K562 (cell line): ENCODE data around the gene NME7. TPM values are rescaled to one million over a fixed set of nuclear protein-coding genes. Genes with fewer than 3 reads are reported as not detected.
"Not testable (repeated sequence)": the region's sequence is repeated elsewhere in the genome, so short reads cannot be mapped to it uniquely, and the experiment has no call there.

ENCODE experiments used
- ATAC-seq: fragments of 200-7000 bp; cut with Tn5 transposase; 3 replicates; pipeline ENCODE4 v1.9.1; 2020; ENCODE audit warnings: moderate library complexity
- BruUV-seq: library from RNA; stranded (reverse); fragments of 400-500 nt; replicated peaks from 2 replicates; lab custom pipeline; 2021; lab: Mats Ljungman, UMichigan
- CTCF ChIA-PET: fragments of 300-600 bp; formaldehyde crosslinking; extraction: SDS; loops from one replicate; lab custom pipeline; 2021; ENCODE audit warnings: low intra/inter-chr PET ratio; lab: Yijun Ruan, JAX
- POLR2A ChIA-PET: fragments of 300-600, 350-650 bp; sonication (Branson Sonifier 250); formaldehyde crosslinking; extraction: SDS; loops from one replicate; lab custom pipeline; 2021; ENCODE audit warnings: antibody characterized with exemption, inconsistent platforms; lab: Yijun Ruan, JAX
- DNase-seq, 4 experiments: peaks; one replicate each; pipeline versions ENCODE4 v3.0.0 to v3.0.0-alpha.2; 2011 to 2018; ENCODE audit warnings: low spot score in 3 of 4, mixed read lengths in 3 of 4; ENCODE audit errors: extremely low read depth in 1 of 4
- FAIRE-seq: peaks from 2 replicates; lab custom pipeline; 2011; peaks lifted over from hg19 to GRCh38; lab: Jason Lieb, UNC
- H2AFZ ChIP-seq: 2 replicates; pipeline ENCODE4 v1.6.0; 2011; ENCODE audit warnings: low read depth, low read length, control low read depth, inconsistent platforms
- H3K27ac ChIP-seq: fragments of 200-600 bp; 3 replicates; pipeline ENCODE4 v1.8.0; 2011; ENCODE audit warnings: low read depth, mild to moderate bottlenecking, control low read depth, inconsistent platforms, low read length, moderate library complexity, mixed read lengths; ENCODE audit errors: extremely low read depth
- H3K27me3 ChIP-seq, 2 experiments: fragments of 300-600 bp in 1 of 2; 2 replicates in 1 of 2; 3 replicates in 1 of 2; pipeline versions ENCODE4 v1.6.0 to v1.8.0; 2011; ENCODE audit warnings: inconsistent platforms in 2 of 2, low read length in 2 of 2, mild to moderate bottlenecking in 1 of 2, mixed read lengths in 1 of 2, moderate library complexity in 1 of 2; ENCODE audit not compliant: control insufficient read depth in 2 of 2, insufficient read depth in 2 of 2
- H3K36me3 ChIP-seq: fragments of 300-600 bp; 3 replicates; pipeline ENCODE4 v1.8.0; 2011; ENCODE audit warnings: mild to moderate bottlenecking, low read length, inconsistent platforms; ENCODE audit not compliant: control insufficient read depth, insufficient read depth
- H3K4me1 ChIP-seq, 2 experiments: fragments of 200-600 bp in 1 of 2; replicated peaks in 1 of 2; 2 replicates in 1 of 2; 3 replicates in 1 of 2; pipeline versions ENCODE4 v1.5.1 to v1.8.0; 2011; ENCODE audit warnings: inconsistent platforms in 2 of 2, low read length in 2 of 2, mild to moderate bottlenecking in 1 of 2, mixed read lengths in 1 of 2, moderate library complexity in 1 of 2; ENCODE audit not compliant: control insufficient read depth in 2 of 2, insufficient read depth in 2 of 2
- H3K4me2 ChIP-seq: 2 replicates; pipeline ENCODE4 v1.6.1; 2011; ENCODE audit warnings: low read length, control low read depth, inconsistent platforms, mixed read lengths; ENCODE audit not compliant: insufficient read depth
- H3K4me3 ChIP-seq: fragments of 200-600 bp; sonication (generic), shearing (Covaris generic); 2 replicates; pipeline ENCODE4 v1.5.1; 2016; ENCODE audit warnings: control low read depth, inconsistent platforms
- H3K79me2 ChIP-seq: fragments of 200-600 bp; 3 replicates; pipeline ENCODE4 v1.8.0; 2011; ENCODE audit warnings: low read length, inconsistent platforms; ENCODE audit not compliant: control insufficient read depth, insufficient read depth
- H3K9ac ChIP-seq, 2 experiments: 2 replicates each; pipeline versions ENCODE4 v1.6.0 to v1.6.1; 2011; ENCODE audit warnings: low read depth in 2 of 2, low read length in 2 of 2, control low read depth in 1 of 2, inconsistent platforms in 1 of 2, mild to moderate bottlenecking in 1 of 2, mixed read lengths in 1 of 2; ENCODE audit not compliant: insufficient read depth in 1 of 2
- H3K9me1 ChIP-seq: one replicate; pipeline ENCODE4 v1.6.0; 2011; ENCODE audit warnings: inconsistent platforms, mild to moderate bottlenecking, low read length, moderate library complexity; ENCODE audit not compliant: control insufficient read depth, insufficient read depth
- H3K9me3 ChIP-seq: replicated peaks from 2 replicates; pipeline ENCODE4 v1.5.1; 2011; ENCODE audit warnings: low read depth, low read length, inconsistent platforms; ENCODE audit not compliant: control insufficient read depth, insufficient read depth
- H4K20me1 ChIP-seq: replicated peaks from 2 replicates; pipeline ENCODE4 v1.6.1; 2011; ENCODE audit warnings: low read length, inconsistent platforms, mixed read lengths; ENCODE audit not compliant: control insufficient read depth, insufficient read depth
- PTTG1 ChIP-seq: fragments of 450-650 bp; IDR thresholded peaks from 2 replicates; pipeline ENCODE4 v1.6.1; 2016; ENCODE audit warnings: low read depth, mild to moderate bottlenecking, missing genetic modification characterization, missing compliant biosample characterization
- SNRNP70 ChIP-seq: fragments of 200-400 bp; formaldehyde crosslinking; optimal IDR thresholded peaks from 2 replicates; pipeline ENCODE3; 2017; ENCODE audit warnings: low read depth, low read length
- ZKSCAN8 ChIP-seq: fragments of 200-800 bp; sonication (Bioruptor generic); IDR thresholded peaks from 2 replicates; pipeline ENCODE4 v1.6.1; 2016; ENCODE audit warnings: missing genetic modification characterization, missing compliant biosample characterization
- ZNF217 ChIP-seq: sonication (generic); formaldehyde crosslinking; IDR thresholded peaks from 2 replicates; pipeline ENCODE4 v1.8.0; 2022; ENCODE audit warnings: mild to moderate bottlenecking, missing genetic modification reagents
- ZNF75A ChIP-seq: fragments of 450-650 bp; formaldehyde crosslinking; IDR thresholded peaks from 2 replicates; pipeline ENCODE4 v1.4.0; 2020; ENCODE audit warnings: mild to moderate bottlenecking
- WGBS: fragments of 100-300 bp; shearing (Covaris generic); methylation state at CpG from one replicate; pipeline ENCODE4 v1.1.6; 2016; ENCODE audit warnings: low coverage, mixed read lengths; ENCODE audit not compliant: insufficient coverage; ENCODE audit errors: missing lambda C conversion rate; 5-methylcytosine and 5-hydroxymethylcytosine counted together
- in situ Hi-C: fragments of 300-500 bp; cut with MboI; formaldehyde crosslinking; loops from 4 replicates; pipeline ENCODE4 v1.15.0; 2018; ENCODE audit warnings: inconsistent platforms, mixed read lengths
- intact Hi-C: fragments of 100-400 bp; cut with micrococcal nuclease; formaldehyde crosslinking; loops from 2 replicates; pipeline ENCODE4 v1.14.2; 2022
- polyA plus RNA-seq, 8 experiments: library from polyadenylated mRNA; depleted of rRNA in 4 of 8; stranded (reverse) in 5 of 8; unstranded in 3 of 8; fragments of >200 nt; fragmentation: Nextera tagmentation in 2 of 8; fragmentation: Illumina TruSeq in 1 of 8; extraction: Ambion mirVana in 2 of 8; extraction: Trizol in 1 of 8; gene quantifications; 2 replicates each; pipeline versions ENCODE4 v1.2.1 to v1.2.3, GENCODE V29; 2011 to 2014; ENCODE audit warnings: inconsistent platforms in 1 of 8, missing spikeins in 1 of 8
- total RNA-seq, 7 experiments: library from RNA; depleted of rRNA in 6 of 7; stranded (reverse); fragments of >200 nt in 6 of 7; fragmentation: Illumina TruSeq in 2 of 7; extraction: Trizol in 2 of 7; gene quantifications; 2 replicates each; pipeline versions ENCODE4 v1.2.1 to v1.2.3, GENCODE V29; 2011 to 2021; ENCODE audit warnings: low replicate concordance in 1 of 7
- TF ChIP-seq, protein P1 (sequence below): fragments of 250-450 bp; sonication (Bioruptor Pico); IDR thresholded peaks from 2 replicates; pipeline ENCODE4 v1.4.0; 2020; ENCODE audit warnings: mild to moderate bottlenecking, moderate library complexity
- TF ChIP-seq, protein P2 (sequence below): sonication (generic); IDR thresholded peaks from 2 replicates; pipeline ENCODE4 v1.6.1; 2016
- TF ChIP-seq, protein P3 (sequence below): fragments of 450-650 bp; IDR thresholded peaks from 2 replicates; pipeline ENCODE4 v1.6.1; 2018; ENCODE audit not compliant: partially characterized antibody

The NME7 gene
- total and polyA plus RNA-seq, 9 of the 15 experiments (the other 6 are each of a cell fraction or from before 2014, with no cell fraction given), result 7.9 to 43.2 (median 23.9) TPM

DNA sequence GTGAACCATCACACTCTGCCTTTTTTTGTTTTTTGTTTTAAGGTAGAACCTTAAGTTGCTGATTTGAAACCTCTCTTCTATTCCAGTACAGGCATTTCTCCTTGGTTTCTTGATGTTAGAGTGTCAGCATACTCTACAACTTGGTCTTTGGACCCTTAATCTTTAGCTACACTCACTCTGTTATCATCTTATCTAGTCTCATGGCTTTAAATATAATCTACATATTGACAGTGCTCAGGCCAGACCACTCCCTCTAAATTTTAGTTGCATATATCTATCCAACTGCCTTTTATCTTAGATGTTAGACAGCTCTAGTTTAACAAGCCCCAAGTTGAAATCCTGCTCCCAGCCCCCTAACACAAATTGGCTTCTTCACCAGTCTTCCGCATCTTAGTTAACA, 22.1 kb downstream of the NME7 start (continued):
- TF ChIP-seq ZKSCAN8 (CRISPR knock-in tag) (no peak), PTTG1 (tag) (no peak), SNRNP70 (no peak), ZNF217 (no peak), ZNF75A (CRISPR knock-in tag) (no peak)
- TF ChIP-seq, protein P1, sequence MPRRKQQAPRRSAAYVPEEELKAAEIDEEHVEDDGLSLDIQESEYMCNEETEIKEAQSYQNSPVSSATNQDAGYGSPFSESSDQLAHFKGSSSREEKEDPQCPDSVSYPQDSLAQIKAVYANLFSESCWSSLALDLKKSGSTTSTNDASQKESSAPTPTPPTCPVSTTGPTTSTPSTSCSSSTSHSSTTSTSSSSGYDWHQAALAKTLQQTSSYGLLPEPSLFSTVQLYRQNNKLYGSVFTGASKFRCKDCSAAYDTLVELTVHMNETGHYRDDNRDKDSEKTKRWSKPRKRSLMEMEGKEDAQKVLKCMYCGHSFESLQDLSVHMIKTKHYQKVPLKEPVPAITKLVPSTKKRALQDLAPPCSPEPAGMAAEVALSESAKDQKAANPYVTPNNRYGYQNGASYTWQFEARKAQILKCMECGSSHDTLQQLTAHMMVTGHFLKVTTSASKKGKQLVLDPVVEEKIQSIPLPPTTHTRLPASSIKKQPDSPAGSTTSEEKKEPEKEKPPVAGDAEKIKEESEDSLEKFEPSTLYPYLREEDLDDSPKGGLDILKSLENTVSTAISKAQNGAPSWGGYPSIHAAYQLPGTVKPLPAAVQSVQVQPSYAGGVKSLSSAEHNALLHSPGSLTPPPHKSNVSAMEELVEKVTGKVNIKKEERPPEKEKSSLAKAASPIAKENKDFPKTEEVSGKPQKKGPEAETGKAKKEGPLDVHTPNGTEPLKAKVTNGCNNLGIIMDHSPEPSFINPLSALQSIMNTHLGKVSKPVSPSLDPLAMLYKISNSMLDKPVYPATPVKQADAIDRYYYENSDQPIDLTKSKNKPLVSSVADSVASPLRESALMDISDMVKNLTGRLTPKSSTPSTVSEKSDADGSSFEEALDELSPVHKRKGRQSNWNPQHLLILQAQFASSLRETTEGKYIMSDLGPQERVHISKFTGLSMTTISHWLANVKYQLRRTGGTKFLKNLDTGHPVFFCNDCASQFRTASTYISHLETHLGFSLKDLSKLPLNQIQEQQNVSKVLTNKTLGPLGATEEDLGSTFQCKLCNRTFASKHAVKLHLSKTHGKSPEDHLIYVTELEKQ, result no peak
- TF ChIP-seq, protein P2, sequence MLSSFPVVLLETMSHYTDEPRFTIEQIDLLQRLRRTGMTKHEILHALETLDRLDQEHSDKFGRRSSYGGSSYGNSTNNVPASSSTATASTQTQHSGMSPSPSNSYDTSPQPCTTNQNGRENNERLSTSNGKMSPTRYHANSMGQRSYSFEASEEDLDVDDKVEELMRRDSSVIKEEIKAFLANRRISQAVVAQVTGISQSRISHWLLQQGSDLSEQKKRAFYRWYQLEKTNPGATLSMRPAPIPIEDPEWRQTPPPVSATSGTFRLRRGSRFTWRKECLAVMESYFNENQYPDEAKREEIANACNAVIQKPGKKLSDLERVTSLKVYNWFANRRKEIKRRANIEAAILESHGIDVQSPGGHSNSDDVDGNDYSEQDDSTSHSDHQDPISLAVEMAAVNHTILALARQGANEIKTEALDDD, result peak; percentile 67

DNA sequence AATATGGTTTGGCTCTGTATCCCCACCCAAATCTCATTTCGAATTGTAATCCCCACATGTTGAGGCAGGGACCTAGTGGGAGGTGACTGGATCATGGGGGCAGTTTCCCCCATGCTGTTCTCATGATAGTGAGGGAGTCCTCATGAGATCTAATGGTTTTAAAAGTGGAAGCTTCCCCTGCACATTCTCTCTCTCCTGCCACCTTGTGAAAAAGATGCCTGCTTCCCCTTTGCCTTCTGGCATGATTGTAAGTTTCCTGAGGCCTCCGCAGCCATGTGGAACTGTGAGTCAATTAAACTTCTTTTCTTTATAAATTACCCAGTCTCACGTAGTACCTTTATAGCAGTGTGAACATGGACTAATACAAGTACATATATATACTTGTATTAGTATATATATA, 25.5 kb downstream of the NME7 start:
- DNase-seq, H3K27ac ChIP-seq, H3K4me3 ChIP-seq, in situ Hi-C loops, FAIRE-seq, H3K4me2 ChIP-seq, H3K79me2 ChIP-seq, H2AFZ ChIP-seq, H3K36me3 ChIP-seq, CTCF ChIA-PET, H3K27me3 ChIP-seq, POLR2A ChIA-PET, H3K9ac ChIP-seq, H4K20me1 ChIP-seq, H3K9me1 ChIP-seq, ATAC-seq, BruUV-seq, H3K9me3 ChIP-seq: not testable (repeated sequence)
- peaks cover 3 to 19% of the 10 kb centered on the region in 2 experiments; a peak in 3 of 5 replicates for H3K4me1 ChIP-seq
- intact Hi-C loops, result loop anchor here (10.0 kb wide), 2 partner anchors 527 to 707 kb away; no protein-coding TSS in a partner anchor
- 79% methylated on average over 3 of the region's 3 CpGs for WGBS
- TF ChIP-seq, protein P3, sequence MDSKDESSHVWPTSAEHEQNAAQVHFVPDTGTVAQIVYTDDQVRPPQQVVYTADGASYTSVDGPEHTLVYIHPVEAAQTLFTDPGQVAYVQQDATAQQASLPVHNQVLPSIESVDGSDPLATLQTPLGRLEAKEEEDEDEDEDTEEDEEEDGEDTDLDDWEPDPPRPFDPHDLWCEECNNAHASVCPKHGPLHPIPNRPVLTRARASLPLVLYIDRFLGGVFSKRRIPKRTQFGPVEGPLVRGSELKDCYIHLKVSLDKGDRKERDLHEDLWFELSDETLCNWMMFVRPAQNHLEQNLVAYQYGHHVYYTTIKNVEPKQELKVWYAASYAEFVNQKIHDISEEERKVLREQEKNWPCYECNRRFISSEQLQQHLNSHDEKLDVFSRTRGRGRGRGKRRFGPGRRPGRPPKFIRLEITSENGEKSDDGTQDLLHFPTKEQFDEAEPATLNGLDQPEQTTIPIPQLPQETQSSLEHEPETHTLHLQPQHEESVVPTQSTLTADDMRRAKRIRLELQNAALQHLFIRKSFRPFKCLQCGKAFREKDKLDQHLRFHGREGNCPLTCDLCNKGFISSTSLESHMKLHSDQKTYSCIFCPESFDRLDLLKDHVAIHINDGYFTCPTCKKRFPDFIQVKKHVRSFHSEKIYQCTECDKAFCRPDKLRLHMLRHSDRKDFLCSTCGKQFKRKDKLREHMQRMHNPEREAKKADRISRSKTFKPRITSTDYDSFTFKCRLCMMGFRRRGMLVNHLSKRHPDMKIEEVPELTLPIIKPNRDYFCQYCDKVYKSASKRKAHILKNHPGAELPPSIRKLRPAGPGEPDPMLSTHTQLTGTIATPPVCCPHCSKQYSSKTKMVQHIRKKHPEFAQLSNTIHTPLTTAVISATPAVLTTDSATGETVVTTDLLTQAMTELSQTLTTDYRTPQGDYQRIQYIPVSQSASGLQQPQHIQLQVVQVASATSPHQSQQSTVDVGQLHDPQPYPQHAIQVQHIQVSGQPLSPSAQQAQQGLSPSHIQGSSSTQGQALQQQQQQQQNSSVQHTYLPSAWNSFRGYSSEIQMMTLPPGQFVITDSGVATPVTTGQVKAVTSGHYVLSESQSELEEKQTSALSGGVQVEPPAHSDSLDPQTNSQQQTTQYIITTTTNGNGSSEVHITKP, result peak; percentile 9
